PC-3 (cell line): ENCODE data around the gene PYM1. TPM values are rescaled to one million over a fixed set of nuclear protein-coding genes. Genes with fewer than 3 reads are reported as not detected.
A peak's percentile ranks its signal among the peaks of the same experiment; 100 is the strongest.

Experiments
- ATAC-seq: fragments of 200-7000 bp; cut with Tn5 transposase; 2 replicates; pipeline ENCODE4 v1.9.1; 2020; ENCODE audit warnings: mild to moderate bottlenecking, moderate library complexity
- BruUV-seq: library from RNA; stranded (reverse); fragments of 400-500 nt; replicated peaks from 2 replicates; lab custom pipeline; 2021; lab: Mats Ljungman, UMichigan
- CTCF ChIA-PET: fragments of 300-600 bp; sonication (Branson Sonifier 250); formaldehyde crosslinking; loops from one replicate; lab custom pipeline; 2022; ENCODE audit warnings: antibody characterized with exemption; lab: Charles Lee
- POLR2A ChIA-PET: fragments of 300-600 bp; sonication (Branson Sonifier 250); formaldehyde crosslinking; loops from one replicate; lab custom pipeline; 2022; ENCODE audit warnings: antibody characterized with exemption; ENCODE audit not compliant: unreplicated experiment; lab: Charles Lee
- DNase-seq: peaks from one replicate; pipeline ENCODE4 v3.0.0-alpha.2; 2015
- H2AFZ ChIP-seq: fragments of 300-600 bp; sonication (generic); 2 replicates; pipeline ENCODE4 v1.6.0; 2016; ENCODE audit warnings: antibody characterized with exemption, low read length
- H3F3A ChIP-seq: fragments of 300-600 bp; sonication (generic); one replicate; pipeline ENCODE4 v1.6.0; 2017; ENCODE audit warnings: antibody characterized with exemption, low read length, control low read depth, mild to moderate bottlenecking; ENCODE audit not compliant: unreplicated experiment
- H3K27ac ChIP-seq: fragments of 300-600 bp; sonication (generic); 2 replicates; pipeline ENCODE4 v1.5.1; 2016; ENCODE audit warnings: mild to moderate bottlenecking, low read length
- H3K27me3 ChIP-seq: fragments of 300-600 bp; sonication (generic); 2 replicates; pipeline ENCODE4 v1.6.1; 2016; ENCODE audit warnings: low read length, mixed read lengths
- H3K36me3 ChIP-seq: fragments of 300-600 bp; sonication (generic); 2 replicates; pipeline ENCODE4 v1.6.1; 2016; ENCODE audit warnings: low read depth, mixed run types, low read length, mixed read lengths
- H3K4me1 ChIP-seq: fragments of 300-600 bp; sonication (generic); 2 replicates; pipeline ENCODE4 v1.5.1; 2016; ENCODE audit warnings: low read length; ENCODE audit not compliant: insufficient read depth
- H3K4me2 ChIP-seq: fragments of 300-600 bp; sonication (generic); 2 replicates; pipeline ENCODE4 v1.6.0; 2016; ENCODE audit warnings: low read length
- H3K4me3 ChIP-seq: fragments of 300-600 bp; sonication (generic); 2 replicates; pipeline ENCODE4 v1.5.1; 2016; ENCODE audit warnings: mild to moderate bottlenecking, low read length, mixed read lengths
- H3K79me2 ChIP-seq: fragments of 300-600 bp; sonication (generic); 2 replicates; pipeline ENCODE4 v1.6.1; 2017; ENCODE audit warnings: low read length, mixed read lengths
- H3K9ac ChIP-seq: fragments of 300-600 bp; sonication (generic); 2 replicates; pipeline ENCODE4 v1.6.0; 2016; ENCODE audit warnings: mild to moderate bottlenecking, low read length
- H3K9me2 ChIP-seq: fragments of 300-600 bp; sonication (generic); replicated peaks from 2 replicates; pipeline ENCODE4 v1.6.1; 2016; ENCODE audit warnings: mixed run types, low read length, mixed read lengths
- H3K9me3 ChIP-seq: fragments of 300-600 bp; sonication (generic); 2 replicates; pipeline ENCODE4 v1.6.1; 2016; ENCODE audit warnings: low read length, mixed read lengths
- H4K20me1 ChIP-seq: fragments of 300-600 bp; sonication (generic); 2 replicates; pipeline ENCODE4 v1.6.1; 2016; ENCODE audit warnings: low read length, mixed read lengths
- CTCF ChIP-seq: fragments of 300-600 bp; sonication (generic); conservative IDR thresholded peaks from 2 replicates; pipeline ENCODE4 v1.5.1; 2017; ENCODE audit warnings: antibody characterized with exemption, low read depth, mild to moderate bottlenecking, low read length
- EZH2 ChIP-seq: fragments of 300-600 bp; sonication (generic); IDR thresholded peaks from one replicate; pipeline ENCODE4 v1.6.1; 2017; ENCODE audit warnings: antibody characterized with exemption, mild to moderate bottlenecking, low read length; ENCODE audit not compliant: unreplicated experiment
- EZH2phosphoT487 ChIP-seq: fragments of 300-600 bp; sonication (generic); IDR thresholded peaks from 2 replicates; pipeline ENCODE4 v1.6.1; 2018; ENCODE audit warnings: mild to moderate bottlenecking, antibody characterized with exemption, low read length, borderline replicate concordance
- intact Hi-C: fragments of 100-400 bp; cut with micrococcal nuclease; formaldehyde crosslinking; loops from 2 replicates; pipeline ENCODE4 v1.9.0; 2023
- total RNA-seq: library from RNA; depleted of rRNA; stranded (reverse); fragments of >200 nt; gene quantifications from 2 replicates; pipeline ENCODE4 v1.2.3, GENCODE V29; 2014

PYM1 gene
- total RNA-seq, 1 experiment from 2014 or later = 39.0 TPM

- DNase-seq (peak; percentile 91), ATAC-seq (peak; percentile 96)
- 0 out of 2 replicates have a peak overlapping the region, but pooled peaks have one; percentile 2 for H3K27ac ChIP-seq
- no peaks in the 10 kb centered on the region for H3K9me3 ChIP-seq
- no peaks in the 10 kb centered on the region for H4K20me1 ChIP-seq
- peak overlapping the region; percentile 79 for H2AFZ ChIP-seq
- peak overlapping the region; percentile 37; the same call in 1 of the 2 replicates for H3K4me3 ChIP-seq
- CTCF ChIA-PET = interaction anchor here (0.5 to 1.9 kb wide), 7 partner anchors 9 to 202 kb away, joined by 3 to 28 read pairs (median 8); partner anchors contain the start of genes ORMDL2 and SARNP
- BruUV-seq = no TSS peak
- intact Hi-C loops = loop anchor here (1.0 kb wide), 1 partner anchor 10 kb away; no protein-coding TSS in a partner anchor
- H3K4me2 ChIP-seq = peak overlapping the region; percentile 73
- H3K9me2 ChIP-seq = no peaks in the 10 kb centered on the region
- H3K79me2 ChIP-seq = no peaks in the 10 kb centered on the region
- H3K36me3 ChIP-seq = 0 out of 2 replicates have a peak, but pooled peaks cover 6% of the 10 kb centered on the region
- POLR2A ChIA-PET = interaction anchor here (0.6 kb wide), 1 partner anchor 359 kb away, joined by 3 read pairs; no protein-coding TSS in a partner anchor
- no peaks in the 10 kb centered on the region for H3F3A ChIP-seq
- no peaks in the 10 kb centered on the region for H3K27me3 ChIP-seq
- H3K9ac ChIP-seq = no peak overlapping the region
- TF ChIP-seq CTCF (peak; percentile 95), EZH2 (no peak), EZH2phosphoT487 (no peak)
- peaks cover 21% of the 10 kb centered on the region for H3K4me1 ChIP-seq
These were observed 12.5 kb upstream of the PYM1 start for GRCh38 chr12:55940065-55940732.

GRCh38 chr12:55938826-55939501, 11.3 kb upstream of the PYM1 start:
- peaks cover 22% of the 10 kb centered on the region for H3K4me1 ChIP-seq

More at GRCh38 chr12:55938826-55939501, 11.3 kb upstream of the PYM1 start:
- intact Hi-C loops = no loop called here
- no peak overlapping the region for H2AFZ ChIP-seq
- CTCF ChIA-PET = interaction anchor here (0.7 to 1.9 kb wide), 4 partner anchors 9 to 201 kb away, joined by 4 to 28 read pairs (median 8); partner anchors contain the start of genes ORMDL2 and SARNP
- no peak overlapping the region for H3K4me3 ChIP-seq
- H3K9ac ChIP-seq = no peak overlapping the region
- H3K9me3 ChIP-seq = no peaks in the 10 kb centered on the region
- H3K79me2 ChIP-seq = no peaks in the 10 kb centered on the region
- no TSS peak for BruUV-seq
- no peak overlapping the region for H3K4me2 ChIP-seq
- no peak overlapping the region for H3K27ac ChIP-seq
- no peaks in the 10 kb centered on the region for H3F3A ChIP-seq
- no peaks in the 10 kb centered on the region for H4K20me1 ChIP-seq
- no peaks in the 10 kb centered on the region for H3K9me2 ChIP-seq
- H3K27me3 ChIP-seq = no peaks in the 10 kb centered on the region
- ATAC-seq (no peak), DNase-seq (no peak)
- POLR2A ChIA-PET = no interaction called here
- no peak for TF ChIP-seq EZH2phosphoT487
- TF ChIP-seq CTCF = no peak
- no peak for TF ChIP-seq EZH2
- 0 out of 2 replicates have a peak, but pooled peaks cover 6% of the 10 kb centered on the region for H3K36me3 ChIP-seq
